GM18526 (cell line): ENCODE data around the gene HDLBP.

Source experiments
- POLR2A ChIP-seq: IDR thresholded peaks from 3 replicates; pipeline ENCODE4 v1.6.1; 2011; ENCODE audit not compliant: insufficient read length; ENCODE audit errors: extremely low read depth

Gene HDLBP

GRCh38 chr2:241317391-241317790, 1.9 kb upstream of the HDLBP start:
- no peak for TF ChIP-seq POLR2A

- TF ChIP-seq POLR2A = no peak
These were observed 1.4 kb upstream of the HDLBP start for GRCh38 chr2:241316825-241317224.

- peak; percentile 84 for TF ChIP-seq POLR2A
These were observed 583 bp upstream of the HDLBP start, which contains the start of gene SEPTIN2 for GRCh38 chr2:241315879-241316631. SEPTIN2 (plus strand) TSS chr2:241315925; CDS start chr2:241324233, 8,308 bp downstream.

GRCh38 chr2:241314226-241315092, 1.0 kb downstream of the HDLBP start:
- peak; percentile 91 for TF ChIP-seq POLR2A

GRCh38 chr2:241313543-241314095, 1.9 kb downstream of the HDLBP start:
- TF ChIP-seq POLR2A = no peak

- no peak for TF ChIP-seq POLR2A
These were observed 3.4 kb downstream of the HDLBP start for GRCh38 chr2:241312082-241312481.

GRCh38 chr2:241310917-241311566, 4.4 kb downstream of the HDLBP start:
- TF ChIP-seq POLR2A = no peak

GRCh38 chr2:241309684-241310117, 5.8 kb downstream of the HDLBP start:
- TF ChIP-seq POLR2A = no peak

- no peak for TF ChIP-seq POLR2A
These were observed 6.5 kb downstream of the HDLBP start for GRCh38 chr2:241308832-241309500.

GRCh38 chr2:241308267-241308666, 7.2 kb downstream of the HDLBP start:
- TF ChIP-seq POLR2A = no peak

GRCh38 chr2:241307055-241307454, 8.4 kb downstream of the HDLBP start:
- no peak for TF ChIP-seq POLR2A

- no peak for TF ChIP-seq POLR2A
These were observed 11.3 kb downstream of the HDLBP start for GRCh38 chr2:241304039-241304670.

GRCh38 chr2:241302759-241303651, 12.5 kb downstream of the HDLBP start:
- TF ChIP-seq POLR2A = no peak

GRCh38 chr2:241302083-241302482, 13.4 kb downstream of the HDLBP start:
- no peak for TF ChIP-seq POLR2A

GRCh38 chr2:241300000-241300399, 15.5 kb downstream of the HDLBP start:
- no peak for TF ChIP-seq POLR2A
